ENCODE results near the gene CEND1. TPM values are rescaled to one million over a fixed set of nuclear protein-coding genes. Genes with fewer than 3 reads are reported as not detected.

The CEND1 gene
- total RNA-seq, 4 donors from 2014 or later, result not detected

DNA sequence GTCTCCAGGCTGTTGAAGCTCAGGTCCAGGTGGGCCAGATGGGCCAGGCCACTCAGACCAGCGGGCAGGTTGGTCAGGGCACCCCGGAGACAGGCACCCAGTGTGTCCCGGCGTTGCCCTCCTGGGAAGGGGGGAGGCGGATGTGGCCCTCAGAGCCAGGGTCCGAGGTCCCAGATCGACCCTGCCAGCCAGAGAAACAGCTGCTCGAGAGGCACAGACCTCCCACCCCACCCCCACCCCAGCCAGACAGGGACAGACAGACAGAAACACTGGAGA is 13.5 kb upstream of the CEND1 start:
- DNase-seq (ENCODE audit: low spot score) (no peak), ATAC-seq (ENCODE audit: low FRiP score) (no peak)
- TF ChIP-seq CTCF (IDR thresholded peaks at IDR 0.05), result no peak

DNA sequence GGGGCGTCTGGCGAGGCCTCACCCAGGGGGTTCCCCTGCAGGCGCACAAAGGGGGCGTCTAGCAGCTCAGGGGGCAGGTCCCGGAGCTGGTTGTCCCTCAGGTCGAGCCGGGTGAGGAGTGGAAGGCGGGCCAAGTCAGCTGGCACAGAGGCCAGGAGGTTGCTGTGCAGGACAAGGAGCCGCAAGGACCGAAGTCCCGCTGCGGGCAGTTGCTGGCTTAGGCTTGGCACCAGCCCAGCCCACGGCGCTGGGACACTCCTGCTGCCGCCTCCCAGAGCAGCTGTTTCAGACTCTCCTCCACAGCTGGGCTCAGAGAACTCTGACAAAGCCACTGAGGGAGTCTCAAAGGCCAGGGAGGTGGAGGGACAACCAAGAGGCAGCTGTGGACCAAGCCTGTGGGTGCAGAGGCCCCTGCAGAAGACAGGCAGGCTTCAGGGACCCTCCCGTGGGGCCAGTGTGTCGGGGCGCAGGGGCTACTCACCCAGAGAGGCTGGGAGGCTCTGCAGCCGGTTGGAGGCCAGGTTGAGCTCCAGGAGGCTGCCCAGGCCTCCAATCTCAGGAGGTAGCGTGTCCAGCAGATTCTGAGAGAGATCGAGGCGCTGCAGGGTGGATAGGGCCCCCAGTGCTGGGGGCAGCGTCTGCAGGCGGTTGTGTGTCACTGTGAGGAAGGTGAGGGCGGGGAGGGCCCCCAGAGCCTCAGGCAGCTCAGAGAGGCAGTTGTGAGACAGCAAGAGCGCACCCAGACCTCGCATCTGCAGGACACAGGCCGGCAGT is 13.0 kb upstream of the CEND1 start:
- ATAC-seq (ENCODE audit: low FRiP score) (no peak), DNase-seq (ENCODE audit: low spot score) (no peak)
- no peak for TF ChIP-seq CTCF (IDR thresholded peaks at IDR 0.05)

DNA sequence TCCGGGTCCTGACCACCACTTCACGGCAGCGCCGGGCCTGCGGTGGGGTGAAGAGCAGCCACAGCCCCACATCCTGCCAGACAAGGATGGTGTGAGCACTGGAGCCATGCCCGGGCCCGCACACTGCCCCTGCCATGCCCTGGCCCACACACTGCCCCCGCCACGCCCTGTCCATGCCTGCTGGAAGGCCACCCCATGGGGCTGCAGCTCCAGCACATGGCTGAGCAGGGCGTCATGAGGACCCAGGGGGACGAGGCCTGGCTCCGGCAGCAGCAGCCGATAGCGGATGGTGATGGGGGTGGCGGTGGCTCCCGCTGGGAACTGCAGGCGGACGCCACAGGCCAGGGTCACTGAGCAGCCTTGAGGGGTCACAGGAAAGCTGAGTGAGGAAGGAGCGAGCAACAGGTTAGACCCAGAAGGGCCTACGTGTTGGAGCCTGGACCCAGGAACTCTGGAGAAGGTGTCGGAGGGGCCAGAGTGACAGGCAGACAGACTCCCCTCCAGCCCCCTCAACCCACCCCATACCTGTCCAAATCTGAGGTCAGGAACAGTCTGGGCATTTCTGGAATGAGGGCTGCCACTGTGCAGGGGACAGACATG is 12.2 kb upstream of the CEND1 start:
- no peak for ATAC-seq (ENCODE audit: low FRiP score)
- TF ChIP-seq CTCF (IDR thresholded peaks at IDR 0.05), result no peak
- DNase-seq (ENCODE audit: low spot score), result no peak

- no peak for ATAC-seq (ENCODE audit: low FRiP score)
- TF ChIP-seq CTCF (IDR thresholded peaks at IDR 0.05), result no peak
- no peak for DNase-seq (ENCODE audit: low spot score)
Observed at GRCh38 chr11:801097-801780, 11.3 kb upstream of the CEND1 start.

DNA sequence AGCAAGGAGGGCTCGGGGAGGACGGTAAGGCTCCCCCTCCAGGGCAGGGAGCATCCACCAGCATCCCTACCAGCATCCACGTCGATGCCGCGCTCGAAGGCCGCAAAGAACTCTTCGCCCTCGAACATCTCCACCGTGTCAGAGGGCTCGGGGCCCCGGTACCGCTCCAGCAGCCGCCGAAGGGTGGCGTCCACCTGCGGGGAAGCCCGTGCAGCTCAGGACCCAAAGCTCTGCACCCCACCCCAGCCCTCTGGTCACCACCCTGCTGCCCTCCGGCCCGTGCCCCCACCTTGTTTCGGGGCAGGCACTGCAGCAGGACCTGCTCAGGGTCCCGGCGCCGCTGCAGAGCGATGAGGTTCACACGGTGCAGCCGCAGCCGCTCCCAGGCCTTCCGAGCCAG is 10.6 kb upstream of the CEND1 start:
- DNase-seq (ENCODE audit: low spot score), result no peak
- TF ChIP-seq CTCF (IDR thresholded peaks at IDR 0.05), result no peak
- no peak for ATAC-seq (ENCODE audit: low FRiP score)

- TF ChIP-seq CTCF (IDR thresholded peaks at IDR 0.05), result no peak
- ATAC-seq (ENCODE audit: low FRiP score) (no peak), DNase-seq (ENCODE audit: low spot score) (no peak)
Observed at GRCh38 chr11:799641-800316, 9.9 kb upstream of the CEND1 start.

Measured in omental fat pad (tissue), 4 donors.